HT1080 (cell line): ENCODE results near the gene CARD10. TPM values are rescaled to one million over a fixed set of nuclear protein-coding genes. Genes with fewer than 3 reads are reported as not detected.
"Not testable (repeated sequence)": the region's sequence is repeated elsewhere in the genome, so short reads cannot be mapped to it uniquely, and the experiment has no call there.

Experiments used
- DNase-seq: peaks from one replicate; pipeline ENCODE4 v3.0.0-alpha.2; 2015; ENCODE audit warnings: low read depth
- total RNA-seq: library from RNA; depleted of rRNA; stranded (reverse); fragments of >200 nt; shearing (Covaris generic); gene quantifications from 2 replicates; pipeline ENCODE4 v1.2.3, GENCODE V29; 2014

The CARD10 gene
- total RNA-seq, 1 experiment from 2014 or later, result 25.4 TPM

DNA sequence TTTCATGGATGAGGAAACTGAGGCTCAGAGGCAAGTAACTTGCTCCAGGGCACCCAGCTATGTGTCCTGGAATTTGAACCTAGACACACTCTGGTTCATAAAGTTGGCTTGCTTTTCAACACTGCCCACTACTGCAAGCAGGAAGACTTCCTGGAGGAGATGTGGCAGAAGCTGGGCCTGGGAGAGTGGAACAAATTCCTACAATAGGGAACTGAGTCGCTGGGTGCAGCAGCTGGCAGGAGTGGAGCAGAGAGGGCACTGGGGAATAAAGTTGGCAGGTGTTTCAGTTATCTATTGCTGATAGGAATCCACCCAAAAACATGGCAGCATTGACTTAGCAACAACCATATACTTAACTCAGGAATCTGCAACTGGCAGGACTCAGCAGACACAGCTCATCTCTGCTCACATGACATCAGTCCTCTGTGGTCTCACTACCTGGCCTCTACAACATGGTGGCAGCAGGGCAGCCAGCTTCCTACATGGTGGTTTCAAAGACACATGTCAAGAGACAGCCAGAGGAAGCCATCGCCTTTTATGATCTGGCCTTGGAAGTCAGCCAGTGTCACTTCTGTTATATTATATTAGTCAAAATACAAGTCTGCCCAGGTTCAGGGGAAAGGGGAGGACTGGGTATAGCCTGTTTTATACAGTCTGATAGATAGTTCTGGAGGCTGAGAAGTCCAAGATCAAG, 10.6 kb upstream of the CARD10 start:
- DNase-seq, result no peak

DNA sequence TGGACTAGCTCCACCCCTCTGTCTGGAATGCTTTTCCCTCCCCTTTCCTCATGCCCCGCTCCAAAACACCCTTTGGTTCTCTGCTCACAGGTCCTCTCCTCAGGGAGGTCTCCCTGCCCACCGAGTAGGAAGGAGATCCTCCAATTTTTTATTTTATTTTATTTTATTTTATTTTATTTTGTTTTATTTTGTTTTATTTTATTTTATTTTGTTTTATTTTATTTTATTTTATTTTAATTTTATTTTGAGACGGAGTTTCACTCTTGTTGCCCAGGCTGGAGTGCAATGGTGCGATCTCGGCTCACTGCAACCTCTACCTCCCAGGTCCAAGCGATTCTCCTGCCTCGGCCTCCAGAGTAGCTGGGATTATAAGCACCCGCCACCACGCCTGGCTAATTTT, 8.7 kb upstream of the CARD10 start:
- DNase-seq, result not testable (repeated sequence)

DNA sequence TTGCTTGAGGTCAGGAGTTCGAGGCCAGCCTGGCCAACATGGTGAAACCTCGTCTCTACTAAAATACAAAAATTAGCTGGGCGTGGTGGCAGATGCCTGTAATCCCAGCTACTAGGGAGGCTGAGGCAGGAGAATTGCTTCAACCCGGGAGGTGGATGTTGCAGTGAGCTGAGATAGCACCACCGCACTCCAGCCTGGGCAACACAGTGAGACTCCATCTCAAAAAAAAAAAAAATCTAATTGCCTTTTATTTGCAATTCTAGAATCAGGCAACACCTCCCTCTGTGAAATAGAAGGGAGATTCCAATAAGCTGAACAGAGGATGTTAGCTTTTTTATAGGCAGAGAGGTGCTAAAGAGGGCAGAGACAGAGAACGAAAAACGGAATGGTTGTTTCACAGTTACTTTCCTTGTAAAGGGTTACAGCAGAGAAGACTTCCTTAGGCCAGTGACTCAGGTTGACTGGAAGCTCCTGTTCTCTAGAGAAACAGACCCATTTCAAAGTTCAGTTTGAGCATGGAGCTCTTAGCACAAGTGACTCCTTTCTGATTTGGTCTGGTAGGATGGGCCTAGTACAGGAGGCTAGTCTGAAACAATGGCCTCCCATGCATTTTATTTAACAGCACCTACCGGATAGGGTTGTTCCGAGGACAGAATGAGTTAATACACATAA, 8.0 kb upstream of the CARD10 start:
- DNase-seq, result not testable (repeated sequence)

DNA sequence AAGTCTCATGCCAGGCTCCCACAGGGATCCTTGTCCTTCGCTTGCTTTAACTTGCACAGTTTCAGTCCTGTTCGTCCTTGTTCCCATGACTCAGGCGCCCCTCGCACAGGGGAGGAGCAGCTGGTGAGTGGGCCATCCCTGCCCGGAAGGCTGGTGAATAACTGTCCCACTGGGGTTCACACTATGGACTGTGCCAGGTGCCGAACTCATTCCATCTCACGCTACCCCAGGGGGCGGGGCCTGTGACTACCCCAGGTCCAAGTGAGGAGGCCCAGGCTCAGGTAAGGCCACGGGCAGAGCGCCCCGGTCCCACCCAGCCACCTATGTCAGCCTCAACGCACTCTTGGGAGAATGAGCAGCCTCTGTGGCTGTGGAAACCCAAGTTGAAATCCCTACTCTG, 7.2 kb upstream of the CARD10 start:
- DNase-seq, result no peak

DNA sequence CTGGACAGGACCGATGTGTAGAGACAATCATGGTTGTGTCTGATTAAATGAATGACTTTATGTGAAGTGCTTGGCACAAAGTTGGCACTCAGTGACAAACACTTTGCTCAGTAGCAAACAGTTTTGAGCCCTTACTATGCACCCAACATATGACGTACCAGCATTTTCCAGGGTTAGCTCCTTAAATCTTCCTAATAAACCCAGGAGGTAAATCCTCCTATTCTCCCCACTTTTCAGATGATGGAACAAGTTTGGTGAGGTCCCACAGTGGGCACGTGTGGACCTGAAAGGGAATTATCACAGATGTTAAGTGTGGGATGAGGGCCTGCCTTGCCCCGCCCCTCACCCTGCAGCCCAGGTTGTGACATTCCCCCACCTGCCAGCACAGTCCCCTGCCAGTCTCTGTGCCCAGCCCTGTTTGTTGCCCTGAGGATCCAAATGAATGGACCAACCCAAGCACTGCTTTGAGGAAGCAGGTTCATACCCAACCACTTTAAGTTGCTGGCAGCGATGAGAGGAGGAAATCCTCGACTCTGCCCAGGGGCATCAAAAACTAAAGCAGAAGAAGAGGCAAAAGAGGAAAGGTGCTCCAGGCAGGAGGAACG, 6.6 kb upstream of the CARD10 start:
- DNase-seq, result no peak

DNA sequence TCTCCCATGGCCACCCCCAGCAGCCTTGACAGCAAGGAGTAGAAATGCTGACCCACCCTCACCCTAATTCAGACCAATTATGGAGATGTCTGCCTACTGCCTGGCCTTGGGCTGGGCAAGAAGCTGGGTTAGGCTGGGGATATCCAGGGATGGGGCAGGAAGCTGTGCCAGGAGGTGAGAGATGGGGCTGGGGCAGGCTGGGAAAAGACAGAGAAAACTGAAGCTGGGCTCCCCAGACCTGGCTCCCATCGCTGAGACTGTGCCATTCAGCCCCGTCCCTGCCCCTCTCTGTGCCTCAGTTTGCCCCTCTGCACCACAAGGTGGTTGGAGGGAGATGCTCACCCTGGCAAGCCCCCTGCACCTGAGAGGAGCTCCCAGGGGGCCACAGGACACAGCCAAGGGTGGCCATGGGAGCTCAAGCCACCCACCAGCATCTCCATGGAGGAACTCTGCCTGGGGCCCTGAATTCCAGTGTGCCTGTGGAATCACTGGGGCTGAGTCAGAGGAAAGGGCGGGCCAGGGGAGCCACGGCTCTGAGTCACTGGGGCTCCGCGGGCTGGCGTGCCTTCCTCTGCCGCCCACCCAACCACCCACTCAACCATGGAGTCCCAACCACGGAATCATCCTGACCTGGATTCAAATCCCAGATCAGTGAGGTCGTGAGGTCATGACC, 6.0 kb upstream of the CARD10 start:
- peak; percentile 90 for DNase-seq

DNA sequence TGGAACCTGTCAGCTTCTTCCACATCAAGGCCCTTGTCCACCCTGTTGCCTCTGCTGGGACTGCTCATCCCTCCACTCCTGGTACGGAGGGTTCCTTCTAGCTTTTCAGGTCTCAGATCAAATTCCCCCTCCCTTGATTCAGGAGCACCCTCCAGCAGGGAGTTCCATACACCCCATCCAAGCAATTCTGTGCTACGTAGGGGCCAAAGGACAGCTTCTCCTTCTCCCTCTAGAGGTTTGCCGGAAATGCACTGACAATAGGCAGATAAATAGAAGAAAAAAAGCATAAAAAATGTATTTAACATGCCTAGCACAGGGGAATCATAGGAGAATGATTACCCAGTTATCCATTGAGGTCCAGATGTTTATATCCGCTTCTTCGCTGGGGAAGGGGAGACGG, 3.3 kb upstream of the CARD10 start:
- no peak for DNase-seq

DNA sequence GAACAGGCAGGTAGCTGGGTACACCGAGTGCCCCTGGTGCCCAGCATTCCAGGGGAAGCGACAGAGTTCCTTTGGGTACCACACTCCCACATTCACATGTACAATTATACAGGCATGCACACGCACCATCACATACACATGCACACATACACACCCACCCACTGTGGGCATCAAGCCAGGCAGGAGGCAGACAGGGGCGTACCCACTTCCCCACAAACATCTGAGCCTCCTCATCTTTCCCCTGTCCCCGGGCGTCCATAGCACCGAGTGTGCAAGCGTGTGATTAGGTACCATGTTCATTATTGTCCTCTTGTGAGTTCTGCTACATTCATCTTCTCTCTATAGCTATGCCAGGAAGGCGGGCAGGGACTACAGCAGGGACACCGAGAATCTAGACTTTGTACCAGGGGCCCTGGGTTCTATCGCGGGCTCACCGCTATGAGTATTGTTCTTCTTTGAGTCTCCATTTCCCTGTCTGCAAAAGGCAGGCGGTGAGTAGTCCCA, 2.1 kb upstream of the CARD10 start:
- DNase-seq, result no peak

DNA sequence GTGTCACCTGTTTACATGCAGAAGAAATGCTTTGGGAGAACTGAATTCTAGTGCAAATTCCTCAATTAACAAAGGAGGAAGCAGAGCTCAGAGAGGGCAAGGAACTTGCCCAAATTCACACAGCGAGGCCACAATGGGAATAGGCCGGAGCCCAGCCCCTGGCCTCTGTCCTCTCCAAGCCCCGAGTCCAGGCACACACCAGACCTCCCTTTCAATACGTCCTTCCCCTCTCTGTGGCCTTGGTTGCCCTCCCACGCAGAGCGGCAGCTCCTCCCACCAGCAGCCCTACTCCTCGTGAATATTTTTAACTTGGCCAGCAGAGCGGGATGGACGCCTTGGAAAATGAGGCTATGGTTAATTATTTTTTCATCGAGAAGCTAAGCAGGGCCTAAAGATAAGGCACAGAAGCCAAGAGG, 1.6 kb upstream of the CARD10 start:
- DNase-seq, result no peak

DNA sequence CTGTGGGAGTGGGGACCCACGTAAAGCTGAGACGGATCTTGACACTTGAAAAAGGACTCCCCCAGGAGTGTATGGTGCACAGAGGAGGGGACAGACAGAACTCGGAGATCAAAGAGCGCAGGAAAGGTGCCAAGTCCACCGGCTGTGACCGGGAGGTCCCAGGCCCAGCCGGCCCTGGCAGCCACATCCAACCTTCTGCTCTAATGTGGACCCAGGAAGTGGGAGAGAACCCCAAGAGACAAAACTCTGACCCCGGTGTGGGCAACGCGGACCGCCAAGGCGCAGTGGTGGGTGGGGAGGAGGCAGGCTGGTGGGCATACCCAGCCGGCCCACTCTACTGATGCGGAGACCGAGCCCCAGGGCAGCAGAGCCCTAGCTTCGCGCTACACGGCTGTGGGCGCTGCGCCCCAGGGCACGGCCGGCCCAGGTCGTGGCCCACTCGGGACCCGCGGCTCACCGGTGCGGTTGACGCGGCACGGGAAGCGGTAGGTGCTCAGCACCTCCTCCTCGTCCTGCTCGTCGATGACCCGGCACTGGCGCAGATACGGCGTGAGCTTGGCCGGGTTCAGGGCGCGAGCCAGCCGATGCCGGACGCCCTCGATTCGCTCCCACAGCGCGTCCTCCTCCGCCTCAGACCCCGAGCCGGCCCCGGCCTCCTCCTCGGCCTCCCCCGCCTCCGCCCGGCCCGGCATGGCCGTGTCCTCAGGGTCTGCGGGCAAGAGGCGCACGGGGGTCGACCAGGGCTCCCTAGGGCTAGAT, 527 bp downstream of the CARD10 start:
- no peak for DNase-seq

DNA sequence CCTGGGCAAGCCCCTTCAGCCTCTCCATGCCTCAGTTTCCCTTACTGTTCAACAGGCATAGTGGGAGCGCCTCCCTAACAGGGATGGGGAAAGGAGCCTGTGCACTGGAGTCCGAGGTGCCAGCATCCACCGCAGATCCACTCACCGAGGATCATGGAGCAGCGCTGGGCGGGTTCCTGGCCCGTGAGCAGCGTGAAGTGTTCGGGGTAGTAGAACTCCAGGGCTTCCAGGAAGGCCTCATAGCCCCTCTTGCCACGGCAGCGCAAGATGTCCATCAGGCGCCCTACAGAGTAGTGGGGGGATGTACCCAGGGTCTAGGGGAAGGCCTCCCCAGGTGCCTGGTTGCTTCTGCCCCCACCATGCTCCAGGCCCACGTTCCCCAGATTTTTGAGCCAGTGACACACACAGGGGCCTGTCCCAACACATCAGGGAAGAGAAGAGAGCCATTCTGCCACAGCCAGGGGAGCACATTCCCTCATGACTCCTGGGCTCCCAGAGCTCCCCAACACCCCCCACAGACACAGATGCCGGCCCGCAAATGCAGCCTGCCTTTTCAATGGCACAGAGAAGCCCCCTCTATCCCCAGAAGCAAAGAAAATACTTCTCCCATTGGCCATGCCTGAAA, 1.3 kb downstream of the CARD10 start:
- no peak for DNase-seq

DNA sequence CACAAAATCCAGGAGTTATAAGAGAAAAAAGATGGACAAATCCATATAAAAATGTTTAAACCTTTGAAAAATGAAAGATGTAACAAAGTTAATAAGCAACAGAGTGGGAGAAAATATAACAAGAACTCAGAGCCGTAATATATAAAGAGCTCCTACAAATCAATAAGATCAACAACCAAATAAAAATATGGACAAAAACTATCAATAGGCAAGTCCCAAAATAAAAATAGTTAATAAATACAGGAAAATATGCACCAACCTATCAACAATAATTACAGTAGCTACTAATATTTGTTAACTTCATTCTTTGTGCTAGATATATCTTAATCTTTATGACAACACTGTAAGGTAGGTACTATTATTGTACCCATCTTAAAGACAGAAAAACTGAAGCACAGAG, 2.8 kb downstream of the CARD10 start:
- DNase-seq, result no peak

DNA sequence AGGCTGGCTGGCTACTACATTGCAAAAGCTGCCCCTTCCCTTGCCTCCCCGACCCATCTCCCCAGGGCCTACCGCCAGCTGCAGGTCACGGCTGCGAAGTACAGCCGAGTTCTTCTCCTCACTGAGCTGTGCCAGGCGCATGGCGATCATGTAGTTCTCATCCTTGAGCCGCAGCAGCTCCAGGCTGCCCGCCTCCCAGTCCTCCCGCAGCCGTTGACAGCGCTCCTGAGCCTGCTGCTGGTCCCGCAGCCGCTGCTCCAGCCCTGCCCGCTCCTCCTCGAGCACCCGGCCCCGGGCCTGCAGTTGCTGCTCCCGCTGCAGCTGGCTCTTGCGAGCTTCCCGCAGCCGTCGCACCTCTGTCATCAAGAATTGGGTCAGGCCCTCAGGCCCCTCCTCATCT, 3.3 kb downstream of the CARD10 start:
- no peak for DNase-seq

DNA sequence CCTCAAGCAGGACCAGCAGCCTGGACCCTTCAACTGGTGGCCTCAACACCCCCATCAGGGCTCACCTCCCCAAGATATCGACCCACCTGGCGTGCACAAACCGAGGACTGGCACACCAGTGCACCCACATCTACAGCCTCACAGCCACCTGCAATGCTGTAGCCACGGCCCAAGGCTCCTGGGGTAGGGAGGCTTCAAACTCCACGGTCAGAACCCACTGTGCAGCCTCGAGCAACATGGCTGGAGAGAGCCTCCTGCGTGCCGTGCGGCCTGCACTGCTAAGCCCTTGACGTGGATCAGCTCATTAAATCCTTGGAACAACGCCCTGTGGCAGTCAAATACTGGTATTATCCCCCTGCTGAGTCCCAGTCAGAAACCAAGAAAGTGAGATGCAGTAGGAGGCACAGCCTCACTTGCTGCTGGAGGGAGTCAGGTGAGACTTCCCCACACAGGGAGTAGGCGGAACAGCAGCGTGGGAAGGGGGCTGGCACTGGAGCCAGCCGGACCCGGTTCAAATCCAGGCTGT, 4.6 kb downstream of the CARD10 start:
- no peak for DNase-seq

DNA sequence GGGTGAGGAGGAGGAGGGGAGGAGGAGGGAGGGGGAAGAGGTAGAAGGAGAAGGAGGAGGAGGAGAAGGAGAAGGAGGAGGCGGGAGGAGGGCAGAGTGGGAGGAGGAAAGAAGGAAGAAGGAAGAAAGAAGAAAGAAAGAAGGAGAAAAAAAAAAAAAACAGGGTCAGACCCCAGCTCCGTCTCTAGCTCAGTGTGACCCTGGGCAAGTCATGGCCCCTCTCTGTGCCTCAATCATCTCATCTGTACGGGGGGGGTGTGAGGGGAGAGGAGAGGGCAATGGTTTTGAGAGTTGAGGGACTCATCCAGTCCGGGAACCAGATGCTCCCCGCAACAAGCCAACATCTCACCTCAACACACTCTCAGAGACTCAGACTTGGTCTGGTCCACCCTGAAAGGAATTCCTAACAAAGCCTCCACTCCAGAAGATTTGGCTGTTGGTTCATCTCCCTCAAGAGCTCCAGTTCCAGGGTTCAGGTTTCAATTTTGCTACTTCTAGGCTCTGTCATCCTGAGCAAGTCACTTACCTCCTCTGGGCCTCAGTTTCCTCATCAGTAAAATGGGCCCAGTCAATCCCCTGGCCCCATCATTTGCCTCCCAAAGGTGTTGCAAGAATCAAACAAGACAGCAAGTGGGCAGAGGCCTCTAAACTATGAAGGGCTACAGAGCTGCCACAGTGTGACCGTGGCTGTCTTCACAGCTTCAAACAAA, 7.7 kb downstream of the CARD10 start:
- no peak for DNase-seq

DNA sequence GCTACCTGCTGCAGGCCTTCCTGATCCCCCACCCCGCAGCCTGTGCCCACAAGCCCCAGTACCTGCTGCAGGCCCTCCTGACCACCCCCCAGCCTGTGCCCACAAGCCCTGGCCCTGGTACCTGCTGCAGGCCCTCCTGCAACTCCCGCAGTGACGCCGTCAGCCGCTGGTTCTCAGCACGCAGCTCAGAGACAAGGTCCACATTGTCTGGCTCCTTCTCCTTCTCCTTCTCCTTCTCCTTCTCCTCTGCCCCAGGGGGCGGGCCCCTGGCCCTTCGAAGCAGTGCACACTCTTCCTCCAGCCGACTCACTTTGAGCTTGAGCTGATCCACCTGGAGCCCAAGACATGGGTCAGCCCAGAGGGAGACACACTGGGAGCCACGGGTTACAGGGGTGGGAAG, 9.1 kb downstream of the CARD10 start:
- no peak for DNase-seq

DNA sequence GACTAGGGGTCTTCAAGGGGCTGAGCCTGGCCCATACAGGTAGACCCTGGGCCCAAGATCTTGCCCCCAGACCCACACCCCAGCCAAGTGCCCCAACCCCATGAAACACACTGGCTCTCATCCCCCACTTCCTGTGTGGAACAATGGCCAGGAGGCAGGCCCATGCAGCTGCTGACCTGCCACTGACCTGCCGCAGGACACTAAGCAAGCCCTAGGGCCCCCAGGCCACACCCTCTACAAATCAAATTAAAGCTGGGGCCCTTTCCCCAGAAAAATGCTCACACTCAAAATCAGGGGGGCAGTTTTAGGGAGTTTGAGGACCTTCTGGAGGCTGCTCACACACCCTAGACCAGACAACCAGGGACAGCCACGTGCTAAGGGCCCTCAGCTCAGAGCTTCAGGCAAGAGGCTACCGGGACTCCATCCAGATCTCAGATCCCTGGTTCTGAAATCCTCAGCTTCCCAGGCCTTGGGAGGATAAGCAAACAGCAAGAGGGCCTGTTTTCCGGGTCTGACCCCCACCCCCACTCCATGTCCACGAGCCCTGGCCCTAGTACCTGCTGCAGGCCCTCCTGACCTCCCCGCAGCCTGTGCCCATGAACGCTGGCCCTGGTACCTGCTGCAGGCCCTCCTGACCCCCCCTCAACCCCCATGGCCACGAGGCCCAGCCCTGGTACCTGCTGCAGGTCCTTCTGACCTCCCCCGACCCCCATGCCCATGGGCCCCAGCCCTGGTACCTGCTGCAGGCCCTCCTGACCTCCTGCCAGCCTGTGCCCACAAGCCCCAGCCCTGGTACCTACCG, 10.0 kb downstream of the CARD10 start:
- DNase-seq, result no peak

DNA sequence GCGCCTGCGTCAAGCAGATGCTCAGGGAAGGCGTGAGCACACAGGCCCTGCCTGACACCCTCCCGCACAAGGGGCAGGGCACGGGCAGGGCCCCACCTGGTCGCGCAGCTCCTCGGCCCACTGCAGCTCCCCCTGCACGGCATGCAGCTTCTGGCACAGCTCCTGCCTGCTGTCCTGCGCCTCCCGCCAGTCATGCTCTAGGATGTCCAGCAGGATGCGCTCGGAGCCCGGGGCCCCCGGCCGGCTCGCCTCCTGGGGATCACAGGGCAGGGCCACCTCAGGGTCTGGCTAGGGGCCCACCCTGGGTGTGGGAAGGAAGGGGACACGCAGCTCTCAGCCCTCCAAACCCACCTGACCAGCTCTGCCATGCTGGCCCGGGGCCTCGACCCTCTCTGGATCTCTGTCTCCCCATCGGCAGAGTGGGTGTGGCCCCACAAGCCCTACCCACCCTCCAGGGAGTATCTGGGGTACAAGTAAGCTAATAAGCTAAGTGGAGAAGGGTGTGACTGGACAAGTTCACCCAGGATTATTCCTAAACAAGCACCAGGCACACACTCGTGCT, 10.7 kb downstream of the CARD10 start:
- DNase-seq, result no peak

DNA sequence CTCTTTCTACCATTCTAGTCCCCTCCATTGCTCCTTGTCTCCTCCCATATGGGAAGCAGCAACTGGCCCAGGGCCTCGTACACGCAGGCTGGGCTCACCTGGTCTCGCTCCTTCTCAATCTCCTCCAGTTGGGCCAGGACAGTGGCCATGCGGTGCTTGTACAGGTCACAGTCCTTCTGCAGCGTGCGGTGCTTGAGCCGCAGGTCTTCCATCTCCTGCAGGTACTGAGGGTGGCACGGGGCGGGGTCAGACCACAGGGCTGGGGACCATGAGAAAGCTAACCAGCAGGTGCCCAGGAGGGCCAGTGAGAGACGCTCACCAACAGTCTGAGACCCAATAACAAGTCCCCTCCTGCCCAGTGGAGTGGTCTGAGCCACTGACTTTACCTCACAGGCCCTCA, 11.5 kb downstream of the CARD10 start:
- DNase-seq, result no peak
